Fibroblast of lung (primary cell): ENCODE data around the gene XYLB.

Experiments
- EZH2 ChIP-seq: IDR thresholded peaks from 2 replicates; pipeline ENCODE4 v1.5.1; 2012; ENCODE audit warnings: low read length, control low read depth, mild to moderate bottlenecking; ENCODE audit errors: missing control alignments
- TF ChIP-seq, protein P1 (sequence below), 2 donors: IDR thresholded peaks in 1 of 2; conservative IDR thresholded peaks in 1 of 2; 1 replicate in 1 of 2; 2 replicates in 1 of 2; pipeline ENCODE4 v1.5.1; 2011 to 2012; ENCODE audit warnings: low read length in 2 of 2, control low read depth in 1 of 2, inconsistent platforms in 1 of 2, low read depth in 1 of 2, mild to moderate bottlenecking in 1 of 2

DNA sequence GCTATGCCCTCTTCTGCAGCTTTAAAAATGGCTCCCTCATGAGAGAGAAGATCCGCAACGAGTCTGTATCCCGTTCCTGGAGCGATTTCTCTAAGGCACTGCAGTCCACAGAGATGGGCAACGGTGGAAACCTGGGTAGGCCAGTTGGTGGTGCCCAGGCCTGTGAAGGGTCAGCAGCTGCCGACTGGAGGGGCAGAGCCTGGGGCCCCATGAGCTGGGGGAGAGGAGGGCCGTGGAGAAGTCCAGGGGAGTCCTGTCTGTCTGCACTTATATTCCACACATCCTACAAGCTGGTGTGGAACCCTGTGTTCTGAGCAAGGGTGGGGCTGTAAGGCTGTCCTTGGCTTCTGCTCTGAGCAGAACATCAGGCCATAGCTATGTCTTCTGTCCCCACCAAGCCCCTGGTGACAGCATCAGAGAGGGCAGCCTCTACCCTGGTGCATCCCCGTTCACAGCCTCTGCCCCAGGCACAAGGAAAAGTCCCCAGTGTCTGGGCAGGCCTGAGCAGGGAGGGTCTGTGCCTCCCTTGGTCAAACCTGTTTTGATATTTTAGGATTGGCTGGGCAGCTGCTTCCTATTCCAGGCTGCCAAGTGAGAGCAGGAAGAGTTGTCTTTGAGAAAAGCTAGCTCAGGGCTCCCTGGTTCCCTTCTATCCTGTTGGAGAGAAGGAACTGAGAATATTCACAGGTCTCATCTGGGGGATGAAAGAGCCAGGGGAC lies 29.7 kb downstream of the XYLB start:
- TF ChIP-seq, protein P1, sequence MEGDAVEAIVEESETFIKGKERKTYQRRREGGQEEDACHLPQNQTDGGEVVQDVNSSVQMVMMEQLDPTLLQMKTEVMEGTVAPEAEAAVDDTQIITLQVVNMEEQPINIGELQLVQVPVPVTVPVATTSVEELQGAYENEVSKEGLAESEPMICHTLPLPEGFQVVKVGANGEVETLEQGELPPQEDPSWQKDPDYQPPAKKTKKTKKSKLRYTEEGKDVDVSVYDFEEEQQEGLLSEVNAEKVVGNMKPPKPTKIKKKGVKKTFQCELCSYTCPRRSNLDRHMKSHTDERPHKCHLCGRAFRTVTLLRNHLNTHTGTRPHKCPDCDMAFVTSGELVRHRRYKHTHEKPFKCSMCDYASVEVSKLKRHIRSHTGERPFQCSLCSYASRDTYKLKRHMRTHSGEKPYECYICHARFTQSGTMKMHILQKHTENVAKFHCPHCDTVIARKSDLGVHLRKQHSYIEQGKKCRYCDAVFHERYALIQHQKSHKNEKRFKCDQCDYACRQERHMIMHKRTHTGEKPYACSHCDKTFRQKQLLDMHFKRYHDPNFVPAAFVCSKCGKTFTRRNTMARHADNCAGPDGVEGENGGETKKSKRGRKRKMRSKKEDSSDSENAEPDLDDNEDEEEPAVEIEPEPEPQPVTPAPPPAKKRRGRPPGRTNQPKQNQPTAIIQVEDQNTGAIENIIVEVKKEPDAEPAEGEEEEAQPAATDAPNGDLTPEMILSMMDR (conservative IDR thresholded peaks at IDR 0.05 in 1 of 2, IDR thresholded peaks at IDR 0.05 in 1 of 2; ENCODE audit: low read depth in 1 of 2, low read length in 2 of 2) = no peak
- no peak for TF ChIP-seq EZH2
